CD14-positive monocyte (primary cell): Measurements from ENCODE around the gene DOCK10. TPM values are rescaled to one million over a fixed set of nuclear protein-coding genes. Genes with fewer than 3 reads are reported as not detected.

Source experiments
- DNase-seq, 3 donors: peaks; one replicate each; pipeline ENCODE4 v3.0.0-alpha.2; 2011 to 2022
- H2AFZ ChIP-seq: 2 replicates; pipeline ENCODE4 v1.6.0; 2012; ENCODE audit warnings: mild to moderate bottlenecking, low read depth, low read length, inconsistent platforms; ENCODE audit not compliant: insufficient read depth, poor library complexity, severe bottlenecking
- H3K27ac ChIP-seq, 2 donors: 1 replicate in 1 of 2; 2 replicates in 1 of 2; pipeline ENCODE4 v1.5.1; 2012 to 2013; ENCODE audit warnings: low read length in 2 of 2, control low read depth in 1 of 2, inconsistent platforms in 1 of 2, low read depth in 1 of 2, mild to moderate bottlenecking in 1 of 2
- H3K27me3 ChIP-seq, 2 donors: one replicate each; pipeline versions ENCODE4 v1.6.0 to v1.6.1; 2011 to 2013; ENCODE audit warnings: low read length in 2 of 2; ENCODE audit not compliant: control insufficient read depth in 2 of 2, insufficient read depth in 2 of 2
- H3K36me3 ChIP-seq, 2 donors: replicated peaks in 1 of 2; 1 replicate in 1 of 2; 2 replicates in 1 of 2; pipeline versions ENCODE4 v1.5.1 to v1.6.1; 2012 to 2013; ENCODE audit warnings: low read length in 2 of 2, control low read depth in 1 of 2, inconsistent platforms in 1 of 2, mild to moderate bottlenecking in 1 of 2; ENCODE audit not compliant: insufficient read depth in 2 of 2, control insufficient read depth in 1 of 2
- H3K4me1 ChIP-seq, 2 donors: 1 replicate in 1 of 2; 2 replicates in 1 of 2; pipeline versions ENCODE4 v1.5.1 to v1.6.1; 2012 to 2013; ENCODE audit warnings: low read length in 2 of 2, control low read depth in 1 of 2, inconsistent platforms in 1 of 2, mild to moderate bottlenecking in 1 of 2, moderate library complexity in 1 of 2; ENCODE audit not compliant: insufficient read depth in 2 of 2, control insufficient read depth in 1 of 2
- H3K4me2 ChIP-seq: replicated peaks from 2 replicates; pipeline ENCODE3; 2012; ENCODE audit warnings: low read length, moderate library complexity, mild to moderate bottlenecking; ENCODE audit not compliant: poor library complexity, severe bottlenecking; ENCODE audit errors: extremely low read depth
- H3K4me3 ChIP-seq, 3 experiments: fragments of 200-600 bp in 1 of 3; sonication (generic) in 1 of 3; replicated peaks in 1 of 3; 1 replicate in 2 of 3; 2 replicates in 1 of 3; pipeline ENCODE4 v1.5.1; 2011 to 2013; ENCODE audit warnings: low read length in 3 of 3, mild to moderate bottlenecking in 3 of 3, control low read depth in 2 of 3, low read depth in 2 of 3, inconsistent platforms in 1 of 3, moderate library complexity in 1 of 3
- H3K79me2 ChIP-seq: 2 replicates; pipeline ENCODE4 v1.6.0; 2012; ENCODE audit warnings: mild to moderate bottlenecking, control low read depth, inconsistent platforms, low read length, moderate library complexity; ENCODE audit not compliant: insufficient read depth
- H3K9ac ChIP-seq: 2 replicates; pipeline ENCODE4 v1.6.0; 2017; ENCODE audit warnings: low read length, mild to moderate bottlenecking; ENCODE audit not compliant: insufficient read depth, poor library complexity, severe bottlenecking
- H3K9me3 ChIP-seq, 2 donors: replicated peaks in 1 of 2; 1 replicate in 1 of 2; 2 replicates in 1 of 2; pipeline versions ENCODE4 v1.5.1 to v1.6.1; 2012 to 2013; ENCODE audit warnings: low read length in 2 of 2, control low read depth in 1 of 2; ENCODE audit not compliant: control insufficient read depth in 1 of 2, insufficient read depth in 1 of 2
- H4K20me1 ChIP-seq: 2 replicates; pipeline ENCODE4 v1.6.0; 2012; ENCODE audit warnings: mild to moderate bottlenecking, low read length, control low read depth, moderate library complexity; ENCODE audit not compliant: insufficient read depth
- H3K27ac Mint-ChIP-seq, 7 donors: one replicate each; pipeline ENCODE4 v1.8.0; 2020; ENCODE audit warnings: mild to moderate bottlenecking in 7 of 7, mixed read lengths in 7 of 7, moderate library complexity in 6 of 7, inconsistent platforms in 2 of 7
- H3K27me3 Mint-ChIP-seq, 3 donors: one replicate each; pipeline ENCODE4 v1.8.0; 2021 to 2022; ENCODE audit warnings: low read depth in 3 of 3, mild to moderate bottlenecking in 3 of 3, mixed read lengths in 3 of 3, moderate library complexity in 3 of 3, inconsistent platforms in 1 of 3
- H3K36me3 Mint-ChIP-seq, 2 donors: one replicate each; pipeline ENCODE4 v1.8.0; 2020; ENCODE audit warnings: mixed read lengths in 2 of 2, inconsistent platforms in 1 of 2, mild to moderate bottlenecking in 1 of 2
- H3K4me1 Mint-ChIP-seq: one replicate; pipeline ENCODE4 v1.8.0; 2020; ENCODE audit warnings: mild to moderate bottlenecking, mixed read lengths
- H3K4me3 Mint-ChIP-seq, 2 donors: one replicate each; pipeline ENCODE4 v1.8.0; 2020; ENCODE audit warnings: mild to moderate bottlenecking in 2 of 2, mixed read lengths in 2 of 2, moderate library complexity in 1 of 2
- H3K9me3 Mint-ChIP-seq, 7 donors: one replicate each; pipeline ENCODE4 v1.8.0; 2020 to 2022; ENCODE audit warnings: mixed read lengths in 7 of 7, mild to moderate bottlenecking in 6 of 7, moderate library complexity in 6 of 7, inconsistent platforms in 2 of 7
- WGBS: methylation state at CpG from one replicate; pipeline ENCODE4 v1.1.5; 2013; ENCODE audit warnings: missing lambda C conversion rate; ENCODE audit not compliant: insufficient coverage; 5-methylcytosine and 5-hydroxymethylcytosine counted together
- intact Hi-C, 2 donors: fragments of 100-400 bp; cut with micrococcal nuclease; formaldehyde crosslinking; loops; one replicate each; pipeline versions ENCODE4 v1.15.0 to v1.15.1; 2023
- polyA plus RNA-seq, 3 donors: library from polyadenylated mRNA; depleted of rRNA in 1 of 3; unstranded in 2 of 3; stranded (reverse) in 1 of 3; fragments of 300-500 nt in 2 of 3; fragments of >200 nt in 1 of 3; fragmentation: Illumina TruSeq in 2 of 3; gene quantifications; 1 replicate in 2 of 3; 2 replicates in 1 of 3; pipeline ENCODE4 v1.2.3, GENCODE V29; 2012 to 2021
- TF ChIP-seq, protein P1 (sequence below): fragments of 200-600 bp; IDR thresholded peaks from one replicate; pipeline ENCODE4 v1.8.0; 2022; ENCODE audit warnings: antibody characterized with exemption, mild to moderate bottlenecking

The DOCK10 gene
- polyA plus RNA-seq, 3 donors, result 9.5 to 30.9 (median 16.5) TPM

DNA sequence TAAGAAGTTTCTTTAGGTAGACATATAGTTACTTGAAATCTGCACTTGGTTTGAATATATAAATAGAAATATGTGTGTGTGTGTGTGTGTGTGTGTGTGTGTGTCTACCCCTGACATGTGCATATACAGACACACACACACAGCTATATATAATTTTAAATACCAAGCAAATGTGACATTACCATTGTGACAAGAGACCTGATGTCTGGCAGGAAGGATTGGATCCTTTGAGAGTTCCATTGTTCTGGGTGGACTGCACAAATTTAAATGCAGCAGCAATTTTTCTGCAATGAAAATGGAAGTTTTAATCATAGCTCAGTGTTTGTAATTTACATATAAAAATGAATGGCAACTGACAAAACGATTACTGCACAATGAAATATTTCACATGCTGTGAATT is 238.3 kb downstream of the DOCK10 start:
- no peaks in the 10 kb centered on the region for H3K27me3 Mint-ChIP-seq
- WGBS, result no CpG with 5 or more reads among the region's 1 CpG
- Histone ChIP-seq H3K4me2 (no peak overlapping the region), H3K79me2 (no peaks in the 10 kb centered on the region), H3K27ac (no peak overlapping the region), H3K4me3 (no peak overlapping the region), H3K36me3 (peaks cover 95 to 100% of the 10 kb centered on the region in 2 donors), H3K9ac (no peak overlapping the region), H3K4me1 (no peaks in the 10 kb centered on the region), H2AFZ (no peak overlapping the region), H3K9me3 (no peaks in the 10 kb centered on the region), H4K20me1 (no peaks in the 10 kb centered on the region), H3K27me3 (no peaks in the 10 kb centered on the region)
- no peak for DNase-seq
- TF ChIP-seq, protein P1, sequence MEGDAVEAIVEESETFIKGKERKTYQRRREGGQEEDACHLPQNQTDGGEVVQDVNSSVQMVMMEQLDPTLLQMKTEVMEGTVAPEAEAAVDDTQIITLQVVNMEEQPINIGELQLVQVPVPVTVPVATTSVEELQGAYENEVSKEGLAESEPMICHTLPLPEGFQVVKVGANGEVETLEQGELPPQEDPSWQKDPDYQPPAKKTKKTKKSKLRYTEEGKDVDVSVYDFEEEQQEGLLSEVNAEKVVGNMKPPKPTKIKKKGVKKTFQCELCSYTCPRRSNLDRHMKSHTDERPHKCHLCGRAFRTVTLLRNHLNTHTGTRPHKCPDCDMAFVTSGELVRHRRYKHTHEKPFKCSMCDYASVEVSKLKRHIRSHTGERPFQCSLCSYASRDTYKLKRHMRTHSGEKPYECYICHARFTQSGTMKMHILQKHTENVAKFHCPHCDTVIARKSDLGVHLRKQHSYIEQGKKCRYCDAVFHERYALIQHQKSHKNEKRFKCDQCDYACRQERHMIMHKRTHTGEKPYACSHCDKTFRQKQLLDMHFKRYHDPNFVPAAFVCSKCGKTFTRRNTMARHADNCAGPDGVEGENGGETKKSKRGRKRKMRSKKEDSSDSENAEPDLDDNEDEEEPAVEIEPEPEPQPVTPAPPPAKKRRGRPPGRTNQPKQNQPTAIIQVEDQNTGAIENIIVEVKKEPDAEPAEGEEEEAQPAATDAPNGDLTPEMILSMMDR, result no peak
- no peaks in the 10 kb centered on the region for H3K4me1 Mint-ChIP-seq
- peaks cover 81 to 88% of the 10 kb centered on the region in 2 donors for H3K36me3 Mint-ChIP-seq
- intact Hi-C loops, result no loop called here
- H3K9me3 Mint-ChIP-seq, result no peaks in the 10 kb centered on the region
- H3K4me3 Mint-ChIP-seq, result no peak overlapping the region
- peak overlapping the region in 1 of 7 donors; percentile 15 for H3K27ac Mint-ChIP-seq

DNA sequence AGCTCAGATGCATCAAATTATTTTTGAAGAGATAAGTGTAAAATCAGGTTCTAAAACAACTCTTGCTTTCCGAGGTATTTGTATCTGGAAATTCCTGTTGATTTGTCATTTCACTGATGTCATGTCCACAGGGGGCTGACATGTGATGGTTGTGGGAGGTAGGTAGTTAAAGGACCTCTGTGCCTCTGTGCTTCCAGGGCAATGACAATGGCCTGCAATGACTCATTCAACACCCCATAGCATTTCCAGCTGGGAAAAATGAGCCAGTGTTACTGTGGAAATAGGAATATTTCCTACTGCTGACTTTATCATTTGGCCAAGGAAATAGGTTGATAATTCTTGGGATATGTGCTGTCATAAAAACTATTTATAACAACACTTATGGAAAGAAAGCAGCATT is 239.9 kb downstream of the DOCK10 start:
- peak overlapping the region in 1 of 7 donors; percentile 18 for H3K27ac Mint-ChIP-seq
- H2AFZ ChIP-seq, result no peak overlapping the region
- no peaks in the 10 kb centered on the region for H3K27me3 Mint-ChIP-seq
- H3K36me3 Mint-ChIP-seq, result peaks cover 80 to 85% of the 10 kb centered on the region in 2 donors
- peaks cover 98 to 100% of the 10 kb centered on the region in 2 donors for H3K36me3 ChIP-seq
- no peaks in the 10 kb centered on the region for H3K79me2 ChIP-seq
- H3K4me2 ChIP-seq, result no peak overlapping the region
- H3K9me3 ChIP-seq, result no peaks in the 10 kb centered on the region
- no peak overlapping the region for H3K9ac ChIP-seq
- no peaks in the 10 kb centered on the region for H3K27me3 ChIP-seq
- no peak overlapping the region for H3K4me3 ChIP-seq
- WGBS, result 100% methylated on average over 1 of the region's 1 CpG
- H3K27ac ChIP-seq, result peak overlapping the region in 1 of 2 donors; percentile 24
- H3K4me1 ChIP-seq, result no peaks in the 10 kb centered on the region
- H3K4me3 Mint-ChIP-seq, result no peak overlapping the region
- peaks cover 2% of the 10 kb centered on the region for H3K4me1 Mint-ChIP-seq
- no peak for DNase-seq
- no peaks in the 10 kb centered on the region for H3K9me3 Mint-ChIP-seq
- intact Hi-C loops, result no loop called here
- no peaks in the 10 kb centered on the region for H4K20me1 ChIP-seq
- TF ChIP-seq, protein P1, result no peak
